ENCODE results near the gene LYRM4.

LYRM4 gene

DNA sequence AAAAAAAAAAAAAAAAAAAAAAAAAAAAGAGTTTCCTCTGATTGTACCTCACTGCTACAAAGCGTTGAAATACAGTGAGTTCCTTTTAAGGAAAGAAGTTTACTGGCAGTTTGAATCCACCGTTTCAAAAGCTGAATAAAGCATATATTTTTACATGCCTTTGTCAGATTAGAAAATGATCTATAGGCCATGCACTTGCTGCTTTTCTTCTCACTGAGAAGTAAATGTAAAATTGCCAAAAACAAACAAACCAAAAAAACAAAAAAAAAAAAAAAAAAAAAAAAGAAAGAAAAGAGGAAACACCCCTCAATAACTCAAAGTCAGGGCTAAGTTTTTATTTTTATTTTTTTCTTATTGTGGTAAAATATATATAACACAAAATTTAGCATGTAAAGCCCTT is 81.9 kb downstream of the LYRM4 start:
- H3K27me3 ChIP-seq (ENCODE audit: insufficient read depth, low read length) = no peaks in the 10 kb centered on the region
- H2AFZ ChIP-seq (ENCODE audit: low read length, unreplicated experiment) = no peak overlapping the region
- no peaks in the 10 kb centered on the region for H3K79me2 ChIP-seq (ENCODE audit: control insufficient read depth, insufficient read depth, low read length, unreplicated experiment)
- H3K27ac ChIP-seq (ENCODE audit: low read depth, low read length) = no peak overlapping the region
- H3K36me3 ChIP-seq (ENCODE audit: insufficient read depth, low read length) = no peaks in the 10 kb centered on the region
- no peaks in the 10 kb centered on the region for H3K4me1 ChIP-seq (ENCODE audit: control insufficient read depth, insufficient read depth, low read length, unreplicated experiment)
- H3K4me3 ChIP-seq (ENCODE audit: low read depth, low read length) = no peak overlapping the region

DNA sequence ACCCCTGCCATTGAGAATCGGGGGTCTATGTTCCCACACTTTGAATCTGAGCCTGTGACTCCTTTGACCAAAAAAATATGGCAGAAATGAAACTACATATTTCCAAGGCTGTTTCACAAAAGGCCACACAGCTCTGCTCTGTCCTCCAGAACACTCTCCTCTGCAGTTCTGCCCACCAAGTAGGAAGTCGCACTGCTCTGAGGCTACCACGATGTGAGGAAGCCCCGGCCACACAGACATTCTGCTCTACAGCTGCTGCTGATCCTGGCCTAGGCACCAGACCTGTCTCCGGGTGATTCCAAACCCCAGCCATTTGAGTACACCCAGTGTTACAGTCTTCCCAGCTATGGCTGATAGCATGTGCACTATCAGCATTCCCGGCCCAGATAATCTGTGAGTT is 85.1 kb downstream of the LYRM4 start:
- Histone ChIP-seq H3K4me3 (ENCODE audit: low read depth, low read length) (no peak overlapping the region), H3K36me3 (ENCODE audit: insufficient read depth, low read length) (no peaks in the 10 kb centered on the region), H3K27ac (ENCODE audit: low read depth, low read length) (no peak overlapping the region), H3K4me1 (ENCODE audit: control insufficient read depth, insufficient read depth, low read length, unreplicated experiment) (no peaks in the 10 kb centered on the region), H2AFZ (ENCODE audit: low read length, unreplicated experiment) (no peak overlapping the region), H3K79me2 (ENCODE audit: control insufficient read depth, insufficient read depth, low read length, unreplicated experiment) (no peaks in the 10 kb centered on the region), H3K27me3 (ENCODE audit: insufficient read depth, low read length) (no peaks in the 10 kb centered on the region)

DNA sequence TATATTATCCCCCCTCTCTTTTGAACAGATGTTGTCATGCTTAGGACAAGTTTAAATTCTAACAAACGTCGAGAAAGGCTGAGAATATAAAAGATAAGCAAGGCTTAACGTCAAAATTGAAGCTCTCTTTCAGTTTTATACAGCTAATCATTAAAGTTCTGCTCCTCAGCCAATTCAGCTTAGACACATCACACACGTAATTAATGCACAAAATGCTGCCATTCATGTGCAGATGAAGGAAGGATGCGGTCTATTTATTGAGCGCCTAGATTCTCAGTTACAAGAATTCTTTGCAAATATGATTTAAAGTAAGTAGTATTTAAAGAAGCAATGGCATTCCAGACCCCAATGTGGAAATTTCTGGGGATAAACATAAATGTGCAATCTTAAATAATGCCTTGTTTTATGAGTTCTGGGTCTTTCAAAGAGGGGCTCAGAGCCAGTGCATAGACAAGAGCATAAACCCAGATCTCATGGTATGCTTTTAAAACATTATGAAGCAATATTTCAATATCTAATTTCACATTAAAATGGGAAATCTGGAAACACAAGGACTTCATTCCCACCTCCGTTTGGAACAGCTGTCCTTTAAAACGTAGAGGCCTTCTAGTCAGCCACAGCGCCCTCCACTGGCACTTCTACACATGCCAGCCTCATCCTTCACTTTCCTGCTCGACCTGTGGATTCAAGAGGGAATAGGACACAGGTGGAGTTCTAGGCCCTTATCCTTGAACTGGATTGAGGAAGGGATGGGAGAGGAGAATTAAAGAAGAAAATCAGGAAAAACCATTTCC is 85.8 kb downstream of the LYRM4 start:
- H3K36me3 ChIP-seq (ENCODE audit: insufficient read depth, low read length) = no peaks in the 10 kb centered on the region
- no peak overlapping the region for H3K27ac ChIP-seq (ENCODE audit: low read depth, low read length)
- H3K79me2 ChIP-seq (ENCODE audit: control insufficient read depth, insufficient read depth, low read length, unreplicated experiment) = no peaks in the 10 kb centered on the region
- no peak overlapping the region for H3K4me3 ChIP-seq (ENCODE audit: low read depth, low read length)
- no peaks in the 10 kb centered on the region for H3K4me1 ChIP-seq (ENCODE audit: control insufficient read depth, insufficient read depth, low read length, unreplicated experiment)
- no peak overlapping the region for H2AFZ ChIP-seq (ENCODE audit: low read length, unreplicated experiment)
- no peaks in the 10 kb centered on the region for H3K27me3 ChIP-seq (ENCODE audit: insufficient read depth, low read length)

DNA sequence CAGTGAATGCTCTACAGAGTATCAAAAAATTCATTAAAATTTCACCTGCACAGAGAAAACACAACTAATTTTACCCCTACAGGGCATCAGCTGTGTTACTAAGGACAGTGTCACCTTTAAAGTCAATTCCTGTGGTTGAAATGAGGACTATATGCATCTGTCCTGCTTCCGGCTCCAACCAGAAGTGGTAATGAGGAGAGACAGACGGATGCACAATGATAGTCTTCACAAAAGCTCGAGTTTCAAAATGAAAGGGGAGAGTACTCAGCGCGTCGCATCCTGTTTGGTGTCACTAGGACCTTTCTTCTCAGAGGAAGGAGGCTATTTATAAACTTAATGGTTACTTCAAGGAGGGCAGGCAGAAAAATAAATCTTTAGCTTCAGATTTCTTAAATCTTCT is 86.5 kb downstream of the LYRM4 start:
- H3K27me3 ChIP-seq (ENCODE audit: insufficient read depth, low read length) = no peaks in the 10 kb centered on the region
- H3K79me2 ChIP-seq (ENCODE audit: control insufficient read depth, insufficient read depth, low read length, unreplicated experiment) = no peaks in the 10 kb centered on the region
- no peak overlapping the region for H3K27ac ChIP-seq (ENCODE audit: low read depth, low read length)
- H3K4me3 ChIP-seq (ENCODE audit: low read depth, low read length) = no peak overlapping the region
- no peak overlapping the region for H2AFZ ChIP-seq (ENCODE audit: low read length, unreplicated experiment)
- no peaks in the 10 kb centered on the region for H3K36me3 ChIP-seq (ENCODE audit: insufficient read depth, low read length)
- no peaks in the 10 kb centered on the region for H3K4me1 ChIP-seq (ENCODE audit: control insufficient read depth, insufficient read depth, low read length, unreplicated experiment)

DNA sequence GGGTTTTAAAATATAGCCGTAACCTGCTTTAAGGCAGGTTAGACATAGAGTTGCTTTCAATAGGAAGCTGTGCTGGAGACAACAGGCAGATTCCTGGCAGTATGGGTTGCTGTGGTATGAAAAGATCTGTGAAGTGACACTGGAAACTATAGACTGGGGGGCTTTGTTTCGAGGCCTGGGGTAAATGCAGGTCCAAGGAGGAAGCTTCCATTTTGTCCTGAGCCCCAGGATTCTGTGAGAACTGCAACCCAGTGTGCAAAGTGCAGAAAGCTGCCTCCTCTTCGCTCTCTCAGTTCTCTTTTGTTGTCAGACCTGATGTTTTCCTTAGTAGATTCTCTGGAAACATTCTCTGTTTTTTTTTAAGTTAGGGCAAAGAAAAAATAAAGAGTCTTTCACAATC is 86.9 kb downstream of the LYRM4 start:
- Histone ChIP-seq H3K36me3 (ENCODE audit: insufficient read depth, low read length) (no peaks in the 10 kb centered on the region), H3K79me2 (ENCODE audit: control insufficient read depth, insufficient read depth, low read length, unreplicated experiment) (no peaks in the 10 kb centered on the region), H3K4me3 (ENCODE audit: low read depth, low read length) (no peak overlapping the region), H2AFZ (ENCODE audit: low read length, unreplicated experiment) (no peak overlapping the region), H3K27ac (ENCODE audit: low read depth, low read length) (no peak overlapping the region), H3K27me3 (ENCODE audit: insufficient read depth, low read length) (no peaks in the 10 kb centered on the region), H3K4me1 (ENCODE audit: control insufficient read depth, insufficient read depth, low read length, unreplicated experiment) (no peaks in the 10 kb centered on the region)

DNA sequence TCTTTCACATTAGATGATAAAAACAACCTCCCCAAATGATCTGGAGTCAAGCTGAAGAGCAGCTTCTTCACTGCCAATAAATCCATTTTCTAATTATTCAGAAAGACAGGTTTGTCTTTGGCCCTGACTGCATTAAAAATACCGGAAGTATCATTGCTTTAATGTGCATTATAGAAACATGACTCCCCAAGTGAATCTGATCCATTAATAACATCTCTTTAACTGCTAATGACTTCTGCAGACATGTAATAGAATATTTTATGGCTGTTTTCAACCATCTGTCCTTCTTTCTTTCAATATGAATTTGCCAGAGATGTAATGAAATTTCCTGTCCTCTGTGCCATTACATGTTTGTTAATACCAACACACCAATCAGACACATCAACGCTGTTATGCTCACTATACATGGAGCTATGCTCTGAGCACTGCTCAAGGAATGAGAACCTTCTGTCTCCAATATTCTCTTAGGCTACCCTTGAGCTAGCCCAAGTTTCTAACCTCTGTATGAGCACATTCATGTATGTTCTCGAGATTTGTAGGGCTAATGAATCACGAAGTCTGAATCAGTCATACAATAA is 87.8 kb downstream of the LYRM4 start:
- H2AFZ ChIP-seq (ENCODE audit: low read length, unreplicated experiment) = no peak overlapping the region
- no peaks in the 10 kb centered on the region for H3K79me2 ChIP-seq (ENCODE audit: control insufficient read depth, insufficient read depth, low read length, unreplicated experiment)
- no peak overlapping the region for H3K27ac ChIP-seq (ENCODE audit: low read depth, low read length)
- no peaks in the 10 kb centered on the region for H3K27me3 ChIP-seq (ENCODE audit: insufficient read depth, low read length)
- H3K36me3 ChIP-seq (ENCODE audit: insufficient read depth, low read length) = no peaks in the 10 kb centered on the region
- H3K4me3 ChIP-seq (ENCODE audit: low read depth, low read length) = no peak overlapping the region
- no peaks in the 10 kb centered on the region for H3K4me1 ChIP-seq (ENCODE audit: control insufficient read depth, insufficient read depth, low read length, unreplicated experiment)

DNA sequence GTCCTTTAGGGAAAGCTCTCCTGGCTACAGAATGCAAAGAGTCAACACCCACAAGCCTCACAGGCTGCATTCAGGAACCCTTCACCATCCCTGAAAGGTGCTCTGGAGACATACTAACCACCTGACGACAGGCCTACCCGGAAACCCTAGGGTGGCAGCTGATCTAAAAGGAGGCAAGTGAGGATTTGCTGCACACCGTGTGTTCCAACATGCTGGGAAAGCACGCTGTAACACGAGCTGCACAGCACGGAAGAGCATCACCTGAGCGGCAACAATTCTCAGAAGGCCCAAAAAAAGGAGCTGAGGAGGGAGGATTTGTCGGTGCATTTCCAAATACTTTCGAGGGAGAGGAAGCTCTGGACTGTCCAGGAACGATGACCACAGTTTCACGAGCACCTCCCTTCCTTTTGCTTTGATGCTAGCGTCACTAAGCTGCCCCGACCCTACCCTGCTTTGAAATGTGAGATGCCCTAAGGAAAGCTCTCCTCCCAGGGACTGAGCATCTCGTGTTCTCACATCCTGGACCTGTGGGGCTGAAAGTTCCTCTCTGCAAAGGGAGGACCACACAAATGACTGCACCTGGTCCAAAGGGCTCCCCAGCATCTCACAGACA is 88.6 kb downstream of the LYRM4 start:
- Histone ChIP-seq H3K79me2 (ENCODE audit: control insufficient read depth, insufficient read depth, low read length, unreplicated experiment) (no peaks in the 10 kb centered on the region), H3K4me1 (ENCODE audit: control insufficient read depth, insufficient read depth, low read length, unreplicated experiment) (peaks cover 8% of the 10 kb centered on the region), H3K27me3 (ENCODE audit: insufficient read depth, low read length) (no peaks in the 10 kb centered on the region), H3K36me3 (ENCODE audit: insufficient read depth, low read length) (no peaks in the 10 kb centered on the region), H2AFZ (ENCODE audit: low read length, unreplicated experiment) (no peak overlapping the region), H3K27ac (ENCODE audit: low read depth, low read length) (no peak overlapping the region), H3K4me3 (ENCODE audit: low read depth, low read length) (no peak overlapping the region)

DNA sequence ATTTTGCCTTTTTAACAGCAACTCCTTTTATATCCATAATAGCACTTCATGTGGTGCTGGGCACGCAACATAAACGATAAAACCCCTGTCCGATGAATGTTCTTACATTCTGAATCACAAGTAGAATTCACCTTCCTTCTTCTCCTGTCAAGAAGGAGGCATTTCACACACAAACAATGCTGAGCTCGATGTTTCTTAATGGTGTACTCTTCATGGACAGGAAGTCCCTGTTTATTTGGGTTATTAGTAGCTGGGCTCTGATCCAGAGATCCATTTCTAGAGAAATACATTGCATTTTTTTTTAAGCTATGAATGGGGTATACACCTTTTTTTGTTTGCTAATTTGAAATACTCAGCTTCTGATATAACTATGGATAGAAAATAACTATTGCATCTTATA is 93.2 kb downstream of the LYRM4 start:
- Histone ChIP-seq H3K27ac (ENCODE audit: low read depth, low read length) (no peak overlapping the region), H3K4me3 (ENCODE audit: low read depth, low read length) (no peak overlapping the region), H3K4me1 (ENCODE audit: control insufficient read depth, insufficient read depth, low read length, unreplicated experiment) (peaks cover 9% of the 10 kb centered on the region)

DNA sequence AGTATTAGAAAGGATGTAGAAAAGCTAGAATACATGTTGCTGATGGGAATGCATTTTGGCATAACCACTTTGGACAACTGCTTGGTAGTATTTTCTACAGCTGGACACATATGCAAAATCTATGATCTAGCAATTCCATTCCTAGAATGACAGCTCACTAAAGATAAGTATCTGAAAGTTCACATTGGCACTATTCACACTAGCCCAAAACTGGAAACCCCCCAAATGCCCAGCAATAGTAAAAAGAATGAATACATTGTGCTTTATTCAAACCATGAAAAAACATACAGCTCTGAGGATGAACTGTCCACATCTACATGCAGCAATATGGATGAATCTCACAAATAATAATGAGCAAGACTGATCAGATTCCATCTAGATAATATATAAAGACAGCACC is 96.7 kb downstream of the LYRM4 start:
- no peak overlapping the region for H3K4me3 ChIP-seq (ENCODE audit: low read depth, low read length)
- no peak overlapping the region for H2AFZ ChIP-seq (ENCODE audit: low read length, unreplicated experiment)
- H3K27ac ChIP-seq (ENCODE audit: low read depth, low read length) = no peak overlapping the region
- H3K36me3 ChIP-seq (ENCODE audit: insufficient read depth, low read length) = no peaks in the 10 kb centered on the region
- no peaks in the 10 kb centered on the region for H3K27me3 ChIP-seq (ENCODE audit: insufficient read depth, low read length)
- no peaks in the 10 kb centered on the region for H3K79me2 ChIP-seq (ENCODE audit: control insufficient read depth, insufficient read depth, low read length, unreplicated experiment)
- H3K4me1 ChIP-seq (ENCODE audit: control insufficient read depth, insufficient read depth, low read length, unreplicated experiment) = peaks cover 9% of the 10 kb centered on the region

More for the DNA sequence above, 93.2 kb downstream of the LYRM4 start:
- H2AFZ ChIP-seq (ENCODE audit: low read length, unreplicated experiment) = no peak overlapping the region
- H3K27me3 ChIP-seq (ENCODE audit: insufficient read depth, low read length) = no peaks in the 10 kb centered on the region
- no peaks in the 10 kb centered on the region for H3K36me3 ChIP-seq (ENCODE audit: insufficient read depth, low read length)
- no peaks in the 10 kb centered on the region for H3K79me2 ChIP-seq (ENCODE audit: control insufficient read depth, insufficient read depth, low read length, unreplicated experiment)

DNA sequence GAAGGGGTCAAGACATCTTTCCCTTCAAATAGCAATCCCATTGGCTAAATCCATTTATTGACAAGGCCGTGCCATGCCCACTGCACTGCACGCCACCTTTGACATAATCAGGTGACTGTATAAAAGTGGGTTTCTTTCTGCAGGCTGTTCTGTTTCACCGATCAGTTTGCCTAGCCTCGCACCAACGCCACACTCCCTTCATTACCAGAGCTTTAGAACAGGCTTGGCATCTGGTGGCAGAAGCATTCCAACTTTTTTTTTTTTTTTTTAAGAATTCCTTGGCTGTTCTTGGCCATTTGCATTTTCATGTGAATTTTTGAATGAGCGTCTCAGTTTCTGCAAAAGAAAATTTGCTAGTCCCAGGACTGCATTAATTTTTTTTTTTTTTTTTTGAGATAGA is 97.5 kb downstream of the LYRM4 start:
- H3K4me3 ChIP-seq (ENCODE audit: low read depth, low read length) = no peak overlapping the region
- no peak overlapping the region for H2AFZ ChIP-seq (ENCODE audit: low read length, unreplicated experiment)
- peaks cover 9% of the 10 kb centered on the region for H3K4me1 ChIP-seq (ENCODE audit: control insufficient read depth, insufficient read depth, low read length, unreplicated experiment)
- no peaks in the 10 kb centered on the region for H3K27me3 ChIP-seq (ENCODE audit: insufficient read depth, low read length)
- no peaks in the 10 kb centered on the region for H3K36me3 ChIP-seq (ENCODE audit: insufficient read depth, low read length)
- no peaks in the 10 kb centered on the region for H3K79me2 ChIP-seq (ENCODE audit: control insufficient read depth, insufficient read depth, low read length, unreplicated experiment)
- H3K27ac ChIP-seq (ENCODE audit: low read depth, low read length) = no peak overlapping the region

DNA sequence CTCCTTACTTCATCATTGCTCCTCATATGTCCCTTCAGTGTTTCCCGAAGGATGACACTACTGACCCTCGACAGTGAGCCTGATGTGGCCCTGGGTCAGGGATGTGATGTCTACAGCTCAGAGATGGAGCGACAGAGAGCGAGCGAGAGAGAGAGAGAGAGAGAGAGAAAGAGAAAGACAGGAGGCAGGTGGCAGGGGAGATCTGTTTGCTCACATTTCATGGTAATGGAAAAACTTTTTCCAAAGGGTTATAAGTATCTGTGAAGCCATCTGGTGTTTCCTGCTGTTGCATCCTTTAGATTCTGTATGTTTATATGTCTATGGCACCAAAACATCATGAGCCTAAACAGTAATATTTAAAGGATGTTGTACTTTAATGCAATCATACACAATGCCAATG is 98.4 kb downstream of the LYRM4 start:
- Histone ChIP-seq H3K27ac (ENCODE audit: low read depth, low read length) (no peak overlapping the region), H3K36me3 (ENCODE audit: insufficient read depth, low read length) (no peaks in the 10 kb centered on the region), H3K27me3 (ENCODE audit: insufficient read depth, low read length) (no peaks in the 10 kb centered on the region), H3K4me1 (ENCODE audit: control insufficient read depth, insufficient read depth, low read length, unreplicated experiment) (peaks cover 3% of the 10 kb centered on the region), H3K4me3 (ENCODE audit: low read depth, low read length) (no peak overlapping the region), H3K79me2 (ENCODE audit: control insufficient read depth, insufficient read depth, low read length, unreplicated experiment) (no peaks in the 10 kb centered on the region), H2AFZ (ENCODE audit: low read length, unreplicated experiment) (no peak overlapping the region)
